HL-60 (cell line): ENCODE measurements around the gene ITGA7.

Experiments
- DNase-seq, 2 experiments: peaks; one replicate each; pipeline ENCODE4 v3.0.0-alpha.2; 2010 to 2020; ENCODE audit warnings: low read depth in 1 of 2, low spot score in 1 of 2
- H3K27ac ChIP-seq: fragments of 250-450 bp; sonication (Bioruptor Pico); replicated peaks from 2 replicates; pipeline ENCODE4 v1.5.1; 2020; ENCODE audit warnings: mild to moderate bottlenecking, moderate library complexity
- H3K27me3 ChIP-seq: fragments of 250-450 bp; sonication (Bioruptor Pico); 2 replicates; pipeline ENCODE4 v1.5.1; 2021; ENCODE audit warnings: mild to moderate bottlenecking, moderate library complexity; ENCODE audit not compliant: insufficient read depth, poor library complexity, severe bottlenecking
- H3K4me3 ChIP-seq: replicated peaks from 2 replicates; pipeline ENCODE4 v1.5.1; 2011; ENCODE audit warnings: mild to moderate bottlenecking, control low read depth, low read length; ENCODE audit not compliant: insufficient read depth
- CTCF ChIP-seq: IDR thresholded peaks from one replicate; pipeline ENCODE4 v1.5.1; 2011; ENCODE audit warnings: low read length, control low read depth, inconsistent platforms; ENCODE audit not compliant: insufficient read depth
- GABPA ChIP-seq: IDR thresholded peaks from 2 replicates; pipeline ENCODE4 v1.6.1; 2012; ENCODE audit warnings: low read depth
- POLR2AphosphoS5 ChIP-seq: IDR thresholded peaks from 2 replicates; pipeline ENCODE4 v1.6.1; 2012; ENCODE audit warnings: low read depth
- REST ChIP-seq: IDR thresholded peaks from 2 replicates; pipeline ENCODE4 v1.6.1; 2012; ENCODE audit warnings: low read depth; ENCODE audit not compliant: insufficient replicate concordance
- SPI1 ChIP-seq: IDR thresholded peaks from 2 replicates; pipeline ENCODE4 v1.6.1; 2012; ENCODE audit warnings: low read depth, mild to moderate bottlenecking, borderline replicate concordance

Gene ITGA7

DNA sequence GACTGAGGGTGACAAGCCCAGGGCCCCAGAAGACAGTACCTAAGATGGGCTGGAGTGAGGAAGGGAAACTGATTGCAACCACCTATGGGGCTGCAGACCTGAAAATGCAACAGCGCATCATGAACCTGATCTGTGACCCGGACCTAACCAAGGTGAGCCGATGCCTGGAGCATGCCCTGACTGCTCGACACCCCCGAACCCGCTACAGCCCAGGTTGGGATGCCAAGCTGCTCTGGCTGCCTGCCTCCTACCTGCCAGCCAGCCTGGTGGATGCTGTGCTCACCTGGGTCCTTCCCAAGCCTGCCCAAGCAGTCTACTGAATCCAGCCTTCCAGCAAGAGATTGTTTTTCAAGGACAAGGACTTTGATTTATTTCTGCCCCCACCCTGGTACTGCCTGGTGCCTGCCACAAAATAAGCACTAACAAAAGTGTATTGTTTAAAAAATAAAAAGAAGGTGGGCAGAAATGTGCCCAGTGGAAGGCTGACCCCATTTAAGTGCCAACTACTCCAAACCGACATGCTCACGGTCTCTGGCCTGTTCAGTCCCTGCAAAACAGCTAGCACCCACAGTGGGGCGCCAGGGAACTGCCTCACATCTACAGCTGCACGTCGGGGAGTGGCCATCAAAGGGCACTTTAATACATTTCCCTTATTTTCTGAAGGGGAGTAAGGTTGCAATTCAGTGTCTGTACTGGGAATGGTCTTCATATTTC lies 16.7 kb upstream of the ITGA7 start:
- peak in 1 of 2 experiments; percentile 80 for DNase-seq
- Histone ChIP-seq H3K27ac (no peak overlapping the region), H3K4me3 (no peak overlapping the region), H3K27me3 (no peaks in the 10 kb centered on the region)
- TF ChIP-seq GABPA, result no peak
- TF ChIP-seq SPI1, result peak; percentile 39; the same call in 1 of the 2 replicates
- no peak for TF ChIP-seq REST
- TF ChIP-seq POLR2AphosphoS5, result no peak; the same call in 1 of the 2 replicates
- peak; percentile 74 for TF ChIP-seq CTCF

DNA sequence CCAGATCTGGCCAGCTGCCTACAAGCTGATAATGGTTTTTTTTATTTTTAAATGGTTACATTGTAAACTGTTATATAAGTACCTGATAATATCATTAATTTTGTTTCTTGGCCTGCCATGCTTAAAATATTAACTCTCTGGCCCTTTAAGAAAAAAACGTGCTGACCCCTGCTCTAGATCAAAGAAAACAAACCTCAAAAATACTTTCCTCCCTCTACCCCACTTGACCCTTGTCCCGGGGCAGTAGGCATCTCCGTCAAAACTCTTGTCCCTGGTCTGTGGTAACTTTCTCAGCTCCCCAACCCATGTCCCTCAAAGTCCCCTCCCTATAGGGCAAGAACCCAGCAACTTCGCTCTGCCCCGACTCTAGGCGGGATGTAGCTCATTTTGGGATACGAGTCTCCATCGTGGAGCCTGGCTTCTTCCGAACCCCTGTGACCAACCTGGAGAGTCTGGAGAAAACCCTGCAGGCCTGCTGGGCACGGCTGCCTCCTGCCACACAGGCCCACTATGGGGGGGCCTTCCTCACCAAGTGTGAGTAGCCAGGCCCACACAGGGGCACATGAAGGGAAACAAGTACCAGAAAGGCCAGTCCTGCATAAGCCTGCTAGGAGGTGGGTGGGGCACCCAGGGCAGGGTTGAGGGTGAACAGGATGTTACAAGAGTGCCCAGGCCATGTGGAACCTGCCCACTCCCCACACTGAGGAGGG lies 16.0 kb upstream of the ITGA7 start:
- no peak for DNase-seq
- H3K27me3 ChIP-seq, result no peaks in the 10 kb centered on the region
- H3K27ac ChIP-seq, result no peak overlapping the region
- TF ChIP-seq SPI1, result no peak
- TF ChIP-seq CTCF, result no peak
- no peak for TF ChIP-seq REST
- TF ChIP-seq POLR2AphosphoS5, result no peak
- no peak for TF ChIP-seq GABPA
- H3K4me3 ChIP-seq, result no peak overlapping the region

DNA sequence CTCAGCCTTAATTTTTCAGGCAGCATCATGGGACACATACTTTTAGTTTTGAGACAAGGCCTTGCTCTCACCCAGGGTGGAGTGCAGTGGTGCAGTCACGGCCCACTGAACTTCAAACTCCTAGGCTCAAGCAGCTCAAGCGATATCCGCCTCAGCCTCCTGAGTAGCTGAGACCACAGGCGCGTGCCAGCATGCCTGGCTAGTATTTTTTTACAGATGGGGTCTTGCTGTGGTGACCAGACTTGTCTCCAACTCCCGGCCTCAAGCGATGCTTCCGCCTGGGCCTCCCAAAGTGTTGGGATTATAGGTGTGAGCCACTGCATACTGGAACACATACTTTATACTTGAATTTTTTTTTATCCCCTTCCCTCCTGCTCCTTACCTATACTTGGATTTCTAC lies 15.2 kb upstream of the ITGA7 start:
- no peak for DNase-seq
- no peaks in the 10 kb centered on the region for H3K27me3 ChIP-seq
- no peak overlapping the region for H3K4me3 ChIP-seq
- no peak overlapping the region for H3K27ac ChIP-seq
- TF ChIP-seq CTCF (no peak), POLR2AphosphoS5 (no peak), GABPA (no peak), SPI1 (no peak), REST (no peak)
